Right atrium auricular region (tissue), 2 donors: ENCODE measurements around the gene EFHB. TPM values are rescaled to one million over a fixed set of nuclear protein-coding genes. Genes with fewer than 3 reads are reported as not detected.
"Not testable (repeated sequence)": the region's sequence is repeated elsewhere in the genome, so short reads cannot be mapped to it uniquely, and the experiment has no call there.

ENCODE experiments used
- DNase-seq: peaks from one replicate; pipeline ENCODE4 v3.0.0-alpha.2; 2019; ENCODE audit warnings: low spot score
- H3K27ac ChIP-seq, 2 donors: fragments of 200-600 bp; sonication (generic); 1 replicate in 1 of 2; 2 replicates in 1 of 2; pipeline ENCODE4 v1.5.1; 2016 to 2019
- H3K27me3 ChIP-seq, 2 donors: fragments of 200-600 bp; sonication (generic); one replicate each; pipeline versions ENCODE4 v1.5.1 to v1.6.0; 2017 to 2019
- H3K36me3 ChIP-seq: fragments of 200-600 bp; sonication (generic); one replicate; pipeline ENCODE4 v1.5.1; 2016
- H3K4me1 ChIP-seq, 2 donors: fragments of 200-600 bp; sonication (generic); one replicate each; pipeline versions ENCODE4 v1.5.1 to v1.6.0; 2017 to 2019
- H3K4me3 ChIP-seq, 2 donors: fragments of 200-600 bp; sonication (generic); 1 replicate in 1 of 2; 2 replicates in 1 of 2; pipeline ENCODE4 v1.5.1; 2017 to 2019; ENCODE audit warnings: mild to moderate bottlenecking in 1 of 2, moderate library complexity in 1 of 2
- H3K9me3 ChIP-seq, 2 donors: fragments of 200-600 bp; sonication (generic); one replicate each; pipeline ENCODE4 v1.5.1; 2019
- CTCF ChIP-seq, 2 donors: fragments of 200-600 bp; sonication (generic); IDR thresholded peaks; one replicate each; pipeline ENCODE4 v1.5.1; 2019; ENCODE audit warnings: antibody characterized with exemption in 2 of 2
- total RNA-seq, 2 donors: library from RNA; depleted of rRNA; stranded (reverse); fragments of >200 nt; gene quantifications; one replicate each; pipeline ENCODE4 v1.1.0, GENCODE V29; 2016

EFHB gene
- total RNA-seq, 2 donors from 2014 or later = 0.51 TPM; not detected in 1

GRCh38 chr3:19877656-19878055 lies 56.4 kb downstream of the EFHB start:
- no peak for TF ChIP-seq CTCF (IDR thresholded peaks at IDR 0.05)
- Histone ChIP-seq H3K4me1 (no peaks in the 10 kb centered on the region), H3K4me3 (no peak overlapping the region), H3K27ac (no peak overlapping the region), H3K36me3 (no peaks in the 10 kb centered on the region), H3K9me3 (no peaks in the 10 kb centered on the region), H3K27me3 (no peaks in the 10 kb centered on the region)
- no peak for DNase-seq

GRCh38 chr3:19866751-19867347 lies 67.2 kb downstream of the EFHB start:
- no peaks in the 10 kb centered on the region for H3K36me3 ChIP-seq
- H3K4me3 ChIP-seq = no peak overlapping the region
- peak; percentile 74 to 82 for TF ChIP-seq CTCF (IDR thresholded peaks at IDR 0.05)

DNA sequence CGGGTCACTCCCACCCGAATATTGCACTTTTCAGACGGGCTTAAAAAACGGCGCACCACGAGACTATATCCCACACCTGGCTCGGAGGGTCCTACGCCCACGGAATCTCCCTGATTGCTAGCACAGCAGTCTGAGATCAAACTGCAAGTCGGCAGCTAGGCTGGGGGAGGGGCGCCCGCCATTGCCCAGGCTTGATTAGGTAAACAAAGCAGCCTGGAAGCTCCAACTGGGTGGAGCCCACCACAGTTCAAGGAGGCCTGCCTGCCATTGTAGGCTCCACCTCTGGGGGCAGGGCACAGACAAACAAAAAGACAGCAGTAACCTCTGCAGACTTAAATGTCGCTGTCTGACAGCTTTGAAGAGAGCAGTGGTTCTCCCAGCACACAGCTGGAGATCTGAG lies 78.7 kb downstream of the EFHB start:
- not testable (repeated sequence) for H3K4me3 ChIP-seq, H3K4me1 ChIP-seq, H3K9me3 ChIP-seq, H3K27me3 ChIP-seq, H3K27ac ChIP-seq, DNase-seq, H3K36me3 ChIP-seq

More at GRCh38 chr3:19866751-19867347, 67.2 kb downstream of the EFHB start:
- Histone ChIP-seq H3K27ac (no peak overlapping the region), H3K9me3 (no peaks in the 10 kb centered on the region), H3K4me1 (no peaks in the 10 kb centered on the region), H3K27me3 (no peaks in the 10 kb centered on the region)
- DNase-seq = no peak

GRCh38 chr3:19846609-19847008 lies 87.4 kb downstream of the EFHB start:
- not testable (repeated sequence) for H3K36me3 ChIP-seq, H3K4me3 ChIP-seq, H3K27ac ChIP-seq, DNase-seq, H3K27me3 ChIP-seq, H3K4me1 ChIP-seq
- peaks cover 0 to 28% of the 10 kb centered on the region in 2 donors for H3K9me3 ChIP-seq

Other genes starting within 250 kb of the EFHB start
- gene RAB5A, start 12.9 kb upstream of the EFHB start, total RNA-seq = 10 to 100 TPM; 39.7 to 40.6 TPM
- not detected for gene PP2D1, start 78.0 kb upstream of the EFHB start, total RNA-seq
- gene KAT2B, start 106.2 kb upstream of the EFHB start, total RNA-seq = 10 to 100 TPM; 25.0 to 70.5 TPM